GM12891 (cell line): Measurements from ENCODE around the gene RIMBP2.

Source experiments
- DNase-seq: peaks from one replicate; pipeline ENCODE4 v3.0.0; 2011; ENCODE audit warnings: low spot score; ENCODE audit not compliant: insufficient read length
- FAIRE-seq: peaks from 2 replicates; lab custom pipeline; 2011; peaks lifted over from hg19 to GRCh38; lab: Jason Lieb, UNC
- PAX5 ChIP-seq: IDR thresholded peaks from 2 replicates; pipeline ENCODE4 v1.6.1; 2011; ENCODE audit warnings: low read length, moderate library complexity, mild to moderate bottlenecking; ENCODE audit not compliant: insufficient read depth, severe bottlenecking
- POLR2A ChIP-seq: IDR thresholded peaks from 2 replicates; pipeline ENCODE4 v1.6.1; 2011; ENCODE audit warnings: low read depth, low read length, control low read depth
- POLR2AphosphoS5 ChIP-seq: IDR thresholded peaks from 2 replicates; pipeline ENCODE4 v1.6.1; 2011; ENCODE audit warnings: low read depth, low read length, control low read depth
- POU2F2 ChIP-seq: IDR thresholded peaks from 2 replicates; pipeline ENCODE4 v1.6.1; 2011; ENCODE audit warnings: low read depth, mild to moderate bottlenecking, control low read depth, low read length, moderate library complexity
- SPI1 ChIP-seq: IDR thresholded peaks from 2 replicates; pipeline ENCODE4 v1.6.1; 2011; ENCODE audit warnings: low read depth, low read length, control low read depth
- TAF1 ChIP-seq: IDR thresholded peaks from 2 replicates; pipeline ENCODE4 v1.6.1; 2011; ENCODE audit warnings: low read depth, low read length, control low read depth

RIMBP2 gene

GRCh38 chr12:130480231-130480630 lies 235.9 kb downstream of the RIMBP2 start:
- TF ChIP-seq POLR2AphosphoS5, result no peak
- TF ChIP-seq TAF1, result no peak
- no peak for TF ChIP-seq SPI1
- TF ChIP-seq POLR2A, result no peak
- TF ChIP-seq POU2F2, result no peak
- TF ChIP-seq PAX5, result no peak
- no peak for FAIRE-seq
- no peak for DNase-seq

- FAIRE-seq (no peak), DNase-seq (no peak)
- TF ChIP-seq POLR2AphosphoS5 (no peak), PAX5 (no peak), POLR2A (no peak), TAF1 (no peak), POU2F2 (no peak), SPI1 (no peak)
Measured at GRCh38 chr12:130479401-130480125, 236.5 kb downstream of the RIMBP2 start.

- FAIRE-seq, result no peak
- TF ChIP-seq TAF1, result no peak
- TF ChIP-seq POLR2AphosphoS5, result no peak
- TF ChIP-seq POLR2A, result no peak
- TF ChIP-seq SPI1, result no peak
- no peak for TF ChIP-seq POU2F2
- no peak for TF ChIP-seq PAX5
Measured at GRCh38 chr12:130478786-130479185, 237.3 kb downstream of the RIMBP2 start.

GRCh38 chr12:130477701-130478100 lies 238.4 kb downstream of the RIMBP2 start:
- TF ChIP-seq POLR2AphosphoS5 (no peak), SPI1 (no peak), TAF1 (no peak)
- no peak for DNase-seq
- FAIRE-seq, result no peak

More at GRCh38 chr12:130478786-130479185, 237.3 kb downstream of the RIMBP2 start:
- no peak for DNase-seq

- no peak for DNase-seq
- FAIRE-seq, result no peak
- TF ChIP-seq POLR2A (no peak), TAF1 (no peak), POLR2AphosphoS5 (no peak), POU2F2 (no peak), PAX5 (no peak), SPI1 (no peak)
Measured at GRCh38 chr12:130477266-130477665, 238.8 kb downstream of the RIMBP2 start.

- DNase-seq, result no peak
- TF ChIP-seq POLR2A, result no peak
- TF ChIP-seq POU2F2, result no peak
- TF ChIP-seq TAF1, result no peak
- TF ChIP-seq PAX5, result no peak
- no peak for TF ChIP-seq POLR2AphosphoS5
- no peak for TF ChIP-seq SPI1
- no peak for FAIRE-seq
Measured at GRCh38 chr12:130476451-130477135, 239.5 kb downstream of the RIMBP2 start.

- TF ChIP-seq POLR2AphosphoS5 (no peak), TAF1 (no peak), SPI1 (no peak), POLR2A (no peak), PAX5 (no peak), POU2F2 (no peak)
- FAIRE-seq, result no peak
- DNase-seq, result no peak
Measured at GRCh38 chr12:130474599-130475269, 241.4 kb downstream of the RIMBP2 start.

GRCh38 chr12:130473266-130473665 lies 242.8 kb downstream of the RIMBP2 start:
- FAIRE-seq (no peak), DNase-seq (no peak)
- no peak for TF ChIP-seq POLR2A
- TF ChIP-seq POLR2AphosphoS5, result no peak
- no peak for TF ChIP-seq TAF1
- no peak for TF ChIP-seq POU2F2
- no peak for TF ChIP-seq PAX5
- no peak for TF ChIP-seq SPI1

GRCh38 chr12:130470969-130471368 lies 245.1 kb downstream of the RIMBP2 start:
- FAIRE-seq (no peak), DNase-seq (no peak)
- TF ChIP-seq TAF1 (no peak), POLR2AphosphoS5 (no peak), POLR2A (no peak), PAX5 (no peak), SPI1 (no peak), POU2F2 (no peak)
